ENCODE results near the gene NSMCE3. TPM values are rescaled to one million over a fixed set of nuclear protein-coding genes. Genes with fewer than 3 reads are reported as not detected.

Gene NSMCE3
- total RNA-seq, 1 donor from 2014 or later = 16.1 TPM

DNA sequence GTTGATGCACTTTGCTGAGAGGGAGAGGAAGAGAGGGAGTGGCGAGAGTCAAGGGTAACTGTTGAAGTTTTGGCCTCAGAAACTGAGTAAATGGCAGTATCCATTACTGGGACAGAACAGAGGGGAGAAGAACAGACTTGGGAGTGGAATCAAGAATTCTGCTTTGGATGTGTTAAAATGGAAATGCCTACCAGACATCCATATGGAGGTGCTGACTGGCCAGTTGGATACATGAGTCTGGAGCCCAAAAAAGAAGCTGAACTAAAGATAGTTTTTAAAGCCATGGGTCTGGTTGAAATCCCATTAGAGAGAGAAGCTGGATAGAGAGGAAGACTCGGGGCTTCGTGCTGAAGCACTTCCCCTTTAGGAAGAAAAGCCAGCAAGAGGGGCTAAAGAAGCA, 35.9 kb upstream of the NSMCE3 start:
- Histone ChIP-seq H3F3A (ENCODE audit: low read depth) (no peaks in the 10 kb centered on the region), H2AFZ (replicated peaks) (no peak overlapping the region), H3K4me1 (no peaks in the 10 kb centered on the region), H3K4me2 (no peak overlapping the region), H3K27ac (no peak overlapping the region), H3K9ac (no peak overlapping the region), H4K20me1 (ENCODE audit: low read depth) (no peaks in the 10 kb centered on the region), H3K27me3 (no peaks in the 10 kb centered on the region), H3K36me3 (no peaks in the 10 kb centered on the region), H3K4me3 (no peak overlapping the region), H3K79me2 (ENCODE audit: low read depth) (no peaks in the 10 kb centered on the region), H3K9me3 (ENCODE audit: low read depth) (no peaks in the 10 kb centered on the region)
- no peak overlapping the region for H3K4me3 Mint-ChIP-seq
- H3K9me3 Mint-ChIP-seq = peaks cover 4% of the 10 kb centered on the region
- no peak for DNase-seq (ENCODE audit: low spot score)
- H3K27me3 Mint-ChIP-seq (ENCODE audit: insufficient read depth, low read depth) = peaks cover 7% of the 10 kb centered on the region
- TF ChIP-seq EZH2 (IDR thresholded peaks at IDR 0.05) (no peak), EZH2phosphoT487 (IDR thresholded peaks at IDR 0.05) (no peak), CTCF (IDR thresholded peaks at IDR 0.05) (no peak)
- peaks cover 21% of the 10 kb centered on the region for H3K4me1 Mint-ChIP-seq
- H3K36me3 Mint-ChIP-seq = peaks cover 3% of the 10 kb centered on the region
- no peak overlapping the region for H3K27ac Mint-ChIP-seq

GRCh38 chr15:29302871-29303270, 33.2 kb upstream of the NSMCE3 start:
- Histone ChIP-seq H2AFZ (replicated peaks) (no peak overlapping the region), H3K4me1 (no peaks in the 10 kb centered on the region), H3K27ac (no peak overlapping the region), H3K79me2 (ENCODE audit: low read depth) (no peaks in the 10 kb centered on the region), H4K20me1 (ENCODE audit: low read depth) (no peaks in the 10 kb centered on the region), H3F3A (ENCODE audit: low read depth) (no peaks in the 10 kb centered on the region), H3K4me2 (no peak overlapping the region), H3K27me3 (no peaks in the 10 kb centered on the region), H3K9me3 (ENCODE audit: low read depth) (no peaks in the 10 kb centered on the region), H3K4me3 (no peak overlapping the region), H3K9ac (no peak overlapping the region), H3K36me3 (no peaks in the 10 kb centered on the region)
- TF ChIP-seq EZH2phosphoT487 (IDR thresholded peaks at IDR 0.05) (no peak), CTCF (IDR thresholded peaks at IDR 0.05) (no peak), EZH2 (IDR thresholded peaks at IDR 0.05) (no peak)
- H3K4me1 Mint-ChIP-seq = no peaks in the 10 kb centered on the region
- DNase-seq (ENCODE audit: low spot score) = no peak
- H3K36me3 Mint-ChIP-seq = no peaks in the 10 kb centered on the region
- no peaks in the 10 kb centered on the region for H3K9me3 Mint-ChIP-seq
- H3K27ac Mint-ChIP-seq = no peak overlapping the region
- peaks cover 3% of the 10 kb centered on the region for H3K27me3 Mint-ChIP-seq (ENCODE audit: insufficient read depth, low read depth)
- no peak overlapping the region for H3K4me3 Mint-ChIP-seq

GRCh38 chr15:29299784-29300183, 30.2 kb upstream of the NSMCE3 start:
- no peak overlapping the region for H3K27ac ChIP-seq
- no peak for TF ChIP-seq EZH2 (IDR thresholded peaks at IDR 0.05)
- H3K9me3 ChIP-seq (ENCODE audit: low read depth) = no peaks in the 10 kb centered on the region
- no peak overlapping the region for H3K27ac Mint-ChIP-seq
- no peak overlapping the region for H2AFZ ChIP-seq (replicated peaks)
- no peak overlapping the region for H3K4me3 ChIP-seq
- H3K9me3 Mint-ChIP-seq = no peaks in the 10 kb centered on the region
- H3K9ac ChIP-seq = no peak overlapping the region
- no peaks in the 10 kb centered on the region for H3K36me3 Mint-ChIP-seq
- H3K79me2 ChIP-seq (ENCODE audit: low read depth) = no peaks in the 10 kb centered on the region
- peaks cover 3% of the 10 kb centered on the region for H3K27me3 Mint-ChIP-seq (ENCODE audit: insufficient read depth, low read depth)
- no peaks in the 10 kb centered on the region for H3K27me3 ChIP-seq
- no peaks in the 10 kb centered on the region for H3K4me1 ChIP-seq
- H3K36me3 ChIP-seq = no peaks in the 10 kb centered on the region
- H3F3A ChIP-seq (ENCODE audit: low read depth) = no peaks in the 10 kb centered on the region
- H3K4me3 Mint-ChIP-seq = no peak overlapping the region
- no peak for DNase-seq (ENCODE audit: low spot score)
- H3K4me1 Mint-ChIP-seq = no peaks in the 10 kb centered on the region
- H4K20me1 ChIP-seq (ENCODE audit: low read depth) = no peaks in the 10 kb centered on the region
- no peak overlapping the region for H3K4me2 ChIP-seq

GRCh38 chr15:29299331-29299730, 29.7 kb upstream of the NSMCE3 start:
- no peak overlapping the region for H3K27ac Mint-ChIP-seq
- Histone ChIP-seq H3F3A (ENCODE audit: low read depth) (no peaks in the 10 kb centered on the region), H3K9me3 (ENCODE audit: low read depth) (no peaks in the 10 kb centered on the region), H4K20me1 (ENCODE audit: low read depth) (no peaks in the 10 kb centered on the region), H3K4me1 (no peaks in the 10 kb centered on the region), H3K27me3 (no peaks in the 10 kb centered on the region), H3K27ac (no peak overlapping the region), H3K4me3 (no peak overlapping the region), H3K4me2 (no peak overlapping the region), H2AFZ (replicated peaks) (no peak overlapping the region), H3K79me2 (ENCODE audit: low read depth) (no peaks in the 10 kb centered on the region), H3K36me3 (no peaks in the 10 kb centered on the region), H3K9ac (no peak overlapping the region)
- no peaks in the 10 kb centered on the region for H3K9me3 Mint-ChIP-seq
- peaks cover 3% of the 10 kb centered on the region for H3K27me3 Mint-ChIP-seq (ENCODE audit: insufficient read depth, low read depth)
- H3K4me1 Mint-ChIP-seq = peaks cover 3% of the 10 kb centered on the region
- TF ChIP-seq CTCF (IDR thresholded peaks at IDR 0.05) = no peak
- no peak for TF ChIP-seq EZH2 (IDR thresholded peaks at IDR 0.05)
- TF ChIP-seq EZH2phosphoT487 (IDR thresholded peaks at IDR 0.05) = no peak
- no peaks in the 10 kb centered on the region for H3K36me3 Mint-ChIP-seq
- DNase-seq (ENCODE audit: low spot score) = no peak
- no peak overlapping the region for H3K4me3 Mint-ChIP-seq

All from neural progenitor cell (in vitro differentiated cells).